Measurements from ENCODE around the gene TMEM92.
A peak's percentile ranks its signal among the peaks of the same experiment; 100 is the strongest.
"Not testable (repeated sequence)": the region's sequence is repeated elsewhere in the genome, so short reads cannot be mapped to it uniquely, and the experiment has no call there.

The TMEM92 gene

DNA sequence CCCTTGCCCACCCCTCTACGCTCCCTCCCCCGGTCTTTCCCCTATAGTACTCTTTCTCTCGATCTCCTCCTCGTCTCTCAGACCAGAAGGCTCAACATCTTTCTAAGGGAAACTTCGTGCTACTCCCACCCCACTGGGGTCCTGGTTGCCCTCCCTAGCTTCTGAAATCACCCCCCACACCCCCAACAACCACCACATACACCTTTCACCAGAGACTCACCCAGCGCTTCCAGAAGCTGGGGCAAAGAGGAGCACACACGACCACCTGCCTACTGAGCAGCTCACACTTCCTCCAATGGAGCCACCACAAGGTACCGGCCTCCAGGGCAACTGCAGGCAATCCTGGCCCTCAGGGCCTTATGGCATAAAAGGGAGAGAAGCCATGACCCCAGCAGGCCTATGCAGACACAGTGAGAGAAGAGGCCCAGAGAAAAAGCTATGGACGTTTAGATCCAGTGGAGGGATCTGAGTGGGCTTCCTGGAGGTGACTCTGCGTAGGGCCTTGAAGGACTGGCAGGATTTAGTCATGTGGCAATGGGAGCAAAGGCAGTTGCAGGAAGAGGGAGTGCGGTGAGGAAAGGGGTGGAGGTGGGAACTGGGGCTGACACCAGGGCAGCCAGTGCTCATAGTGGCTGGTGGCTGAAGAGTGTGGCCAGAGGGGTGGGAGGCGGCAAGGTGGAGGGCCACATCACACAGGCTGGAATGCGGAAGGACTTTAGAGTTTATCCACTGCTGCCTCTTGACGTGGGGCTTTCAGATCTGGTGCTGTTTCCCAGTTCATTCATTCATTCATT, 12.1 kb upstream of the TMEM92 start:
- DNase-seq (ENCODE audit: low spot score) (no peak), FAIRE-seq (no peak)

DNA sequence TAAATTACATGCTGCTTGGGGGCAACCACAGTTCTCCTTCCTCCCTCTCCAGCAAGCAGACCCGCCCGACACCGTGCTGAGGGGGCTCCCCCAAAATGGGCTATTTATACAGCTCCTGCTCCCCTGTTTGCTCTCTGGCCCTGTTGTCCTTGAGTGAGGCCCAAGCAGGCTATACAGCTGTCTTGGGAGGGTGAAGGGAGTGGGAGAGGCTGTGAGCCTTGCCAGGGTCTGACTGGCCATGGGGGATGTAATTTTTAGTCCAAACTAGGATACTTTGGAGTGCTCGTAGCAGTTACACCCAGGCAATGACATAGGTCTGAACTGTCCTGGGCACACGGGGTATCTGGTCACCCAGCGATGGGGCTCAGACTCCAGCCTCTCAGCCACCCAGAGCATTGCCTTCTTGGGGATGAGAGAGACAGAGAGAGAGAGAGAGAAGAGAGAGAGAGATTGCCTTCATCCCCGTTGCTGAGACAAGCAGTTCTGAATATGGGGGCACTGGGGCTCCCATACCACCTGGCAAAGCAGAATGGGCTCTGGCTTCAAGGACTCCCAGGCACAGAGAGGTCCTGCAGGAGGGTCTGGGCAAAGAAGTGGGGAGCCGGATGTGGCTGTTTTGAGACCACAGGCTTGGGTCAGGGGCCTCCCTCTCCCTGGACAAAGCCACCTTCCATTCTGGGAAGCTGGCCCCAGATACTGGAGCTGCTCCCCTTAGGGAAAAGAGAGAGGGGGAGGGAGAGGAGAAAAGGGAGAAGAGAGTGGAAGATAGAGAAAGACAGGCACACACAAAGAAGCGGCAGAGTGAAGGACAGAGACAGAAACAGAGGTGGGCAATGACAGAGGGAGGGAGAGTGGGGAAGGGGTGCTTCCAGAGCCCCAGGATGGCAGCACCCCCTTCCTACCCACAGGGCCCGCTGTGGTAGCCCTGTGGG, 10.7 kb upstream of the TMEM92 start:
- no peak for FAIRE-seq
- peak; percentile 4 for DNase-seq (ENCODE audit: low spot score)

DNA sequence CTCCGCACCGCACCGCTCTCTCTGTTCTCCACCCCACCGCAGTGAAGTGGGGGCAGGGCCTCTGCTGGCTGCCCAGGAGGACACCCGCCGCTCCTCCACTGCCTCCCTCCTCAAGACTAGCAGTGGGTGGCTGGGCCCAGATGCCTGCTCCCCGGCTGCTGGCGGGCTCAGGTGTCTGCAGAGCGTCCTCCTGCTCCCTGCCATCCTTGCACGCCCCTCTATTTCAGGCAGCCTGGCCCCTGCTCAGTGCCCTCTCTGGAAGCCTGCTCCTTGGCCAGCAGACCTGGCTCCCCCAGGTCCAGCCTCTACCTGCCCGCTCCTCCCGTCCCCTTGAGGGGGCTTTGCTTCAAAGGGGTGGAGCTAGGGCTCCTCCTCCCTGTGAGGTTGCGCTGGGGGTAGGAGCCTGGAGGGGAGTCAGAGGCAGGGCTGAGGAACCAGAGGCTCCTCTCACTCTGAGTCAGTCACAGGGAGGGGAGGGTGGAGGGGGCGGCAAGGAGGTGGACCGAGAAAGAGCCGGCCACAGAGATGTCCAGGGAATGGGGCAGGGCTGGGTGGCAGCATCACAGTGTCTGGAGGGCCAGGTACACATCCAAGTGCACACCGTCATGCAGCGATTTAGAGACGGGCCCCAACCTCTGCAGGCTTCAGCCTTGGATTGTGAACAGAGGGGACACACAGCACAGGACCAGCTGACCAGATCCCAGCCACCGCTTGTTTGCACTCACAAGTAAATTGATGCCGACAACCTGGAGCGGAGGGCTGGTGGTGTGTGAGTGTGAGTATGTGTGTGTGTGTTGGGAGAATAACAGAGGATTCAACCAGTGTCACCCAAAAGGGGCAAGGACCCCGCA, 9.8 kb upstream of the TMEM92 start:
- FAIRE-seq (no peak), DNase-seq (ENCODE audit: low spot score) (peak; percentile 32)

DNA sequence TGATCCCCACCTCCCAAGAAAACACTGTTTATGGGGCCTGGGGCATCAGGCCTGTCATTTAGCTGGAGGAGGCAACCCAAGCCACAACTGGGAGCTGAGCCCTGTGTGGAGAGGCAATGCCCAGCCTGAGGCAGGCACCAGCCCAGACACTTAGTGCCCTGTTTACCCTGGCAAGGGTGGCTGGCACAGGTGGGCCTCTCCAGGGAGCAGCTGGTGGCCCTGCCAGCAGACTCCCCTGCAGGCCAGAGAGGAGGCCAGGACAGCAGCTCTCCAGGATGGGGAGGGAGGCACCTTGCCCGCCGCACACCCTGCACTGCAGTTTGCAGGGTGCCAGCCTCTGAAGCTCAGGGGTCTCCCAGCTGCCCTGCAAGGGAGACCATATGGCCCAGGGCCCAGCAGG, 9.1 kb upstream of the TMEM92 start:
- FAIRE-seq (peak; percentile 13), DNase-seq (ENCODE audit: low spot score) (no peak)

DNA sequence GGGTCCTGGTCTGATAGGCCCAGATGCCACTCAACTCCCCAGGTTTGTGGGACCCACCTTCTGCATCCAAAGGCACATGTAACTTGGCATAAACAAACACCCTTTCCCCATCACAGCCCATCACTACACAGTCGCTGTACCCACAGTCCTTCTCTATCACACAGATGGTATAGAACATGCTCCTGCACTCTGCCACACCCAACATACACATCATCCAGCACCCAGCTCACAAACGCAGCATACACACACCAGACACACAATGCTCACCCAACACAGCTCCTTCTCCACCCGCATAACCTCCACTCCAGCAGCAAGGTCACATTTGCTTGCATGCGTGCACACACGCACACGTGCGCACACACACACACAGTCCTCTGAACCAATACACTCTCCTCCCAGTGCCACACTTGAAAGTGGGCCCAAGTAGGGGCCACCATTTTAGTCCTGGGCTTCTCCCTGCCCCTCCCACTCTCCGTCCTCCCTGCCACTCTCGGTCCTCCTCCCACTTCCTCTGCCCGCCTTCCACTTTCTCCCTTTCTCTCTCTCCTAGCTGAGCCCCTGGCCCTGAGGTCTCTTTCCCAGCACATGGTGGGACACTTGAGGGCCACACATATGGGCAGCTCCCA, 8.5 kb upstream of the TMEM92 start:
- DNase-seq (ENCODE audit: low spot score) (no peak), FAIRE-seq (peak; percentile 79)

DNA sequence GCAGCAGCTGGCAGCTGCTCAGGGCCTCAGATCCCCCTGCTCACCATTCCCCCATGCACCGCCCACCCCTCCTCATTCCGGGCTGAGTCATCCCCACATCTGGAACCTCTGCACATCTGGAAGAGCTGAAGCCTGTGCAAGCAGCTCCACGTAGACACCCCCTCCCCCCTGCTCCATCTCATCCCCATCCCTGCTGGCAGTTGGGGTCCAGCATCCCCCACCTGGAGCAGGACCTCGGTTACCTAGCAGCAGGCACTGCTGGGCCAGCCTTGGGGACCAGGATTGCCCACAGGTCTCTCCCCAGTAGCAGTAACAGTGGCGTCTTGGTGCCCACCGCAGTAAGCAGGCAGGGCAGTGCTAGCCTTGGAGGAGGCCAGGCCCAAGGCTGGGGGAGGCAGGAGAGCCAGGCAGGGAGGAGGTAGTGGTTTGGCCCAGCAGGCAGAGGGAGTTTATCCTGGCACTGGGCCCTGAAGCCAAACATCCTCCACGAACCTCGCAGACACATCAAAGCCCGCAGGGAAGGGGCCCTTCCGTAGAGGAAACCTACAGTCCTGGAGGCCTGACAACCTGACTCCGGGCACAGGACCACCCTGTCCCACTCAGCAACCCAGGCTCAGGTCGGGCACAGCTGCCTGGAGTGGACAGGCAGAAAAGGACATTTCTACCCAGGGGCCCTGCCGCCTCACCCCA, 7.7 kb upstream of the TMEM92 start:
- FAIRE-seq (no peak), DNase-seq (ENCODE audit: low spot score) (peak; percentile 89)

DNA sequence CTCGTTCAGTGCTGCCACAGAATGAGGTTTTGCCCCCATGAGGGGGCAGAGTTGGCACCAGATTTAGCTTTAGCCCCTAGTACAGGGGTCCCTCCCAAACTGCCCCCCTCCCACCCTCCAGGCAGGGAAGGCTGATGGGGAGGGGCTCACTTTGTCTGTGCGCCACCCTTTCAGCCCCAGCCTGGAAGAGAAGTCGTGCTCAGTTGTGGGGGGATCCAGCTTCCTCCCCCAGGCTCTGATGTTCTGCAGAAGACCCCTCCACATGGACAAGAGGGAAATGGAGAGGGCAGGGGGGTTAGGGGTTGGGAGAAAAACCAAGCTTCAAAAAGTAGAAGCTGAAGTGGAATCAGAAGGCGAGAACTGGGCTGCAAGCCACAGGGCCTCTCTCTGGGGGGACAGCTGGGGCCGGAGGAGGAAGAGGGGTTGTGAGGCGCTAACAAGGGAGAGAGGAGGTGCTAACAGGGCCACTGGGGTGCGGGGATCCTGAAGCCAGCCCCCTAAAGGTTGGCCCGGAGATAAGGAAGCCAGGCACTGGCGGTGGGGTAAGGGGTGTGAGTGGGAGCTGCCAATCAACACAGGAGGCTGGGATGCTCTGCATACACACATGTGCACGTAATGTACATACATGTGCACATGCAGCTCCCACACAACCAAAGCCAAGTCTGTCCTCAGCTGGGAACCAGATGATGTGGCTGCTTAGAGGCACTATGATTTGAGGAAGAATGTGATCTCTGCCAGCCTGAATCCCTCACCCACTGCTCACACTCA, 7.0 kb upstream of the TMEM92 start:
- no peak for FAIRE-seq
- DNase-seq (ENCODE audit: low spot score) = no peak

DNA sequence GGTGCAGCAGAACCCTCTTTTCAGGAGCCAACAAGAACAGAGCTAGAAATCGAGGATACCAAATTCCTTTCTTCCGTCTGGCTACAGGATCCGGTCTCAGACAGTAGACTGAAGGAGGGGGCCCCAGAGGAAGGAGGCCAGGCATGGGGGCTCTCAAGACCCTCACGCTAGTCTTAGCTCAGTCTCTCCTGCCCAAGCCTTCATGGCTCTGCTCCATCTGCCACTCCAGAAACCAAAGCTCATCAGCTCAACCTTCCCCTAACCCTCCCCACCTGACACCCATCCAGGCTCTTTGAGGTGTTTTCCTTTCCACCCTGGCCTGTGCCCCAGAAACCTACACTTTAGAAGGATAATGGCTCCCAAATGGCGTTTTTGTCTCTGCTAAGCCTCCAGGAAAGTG, 6.2 kb upstream of the TMEM92 start:
- FAIRE-seq = no peak
- DNase-seq (ENCODE audit: low spot score) = no peak

DNA sequence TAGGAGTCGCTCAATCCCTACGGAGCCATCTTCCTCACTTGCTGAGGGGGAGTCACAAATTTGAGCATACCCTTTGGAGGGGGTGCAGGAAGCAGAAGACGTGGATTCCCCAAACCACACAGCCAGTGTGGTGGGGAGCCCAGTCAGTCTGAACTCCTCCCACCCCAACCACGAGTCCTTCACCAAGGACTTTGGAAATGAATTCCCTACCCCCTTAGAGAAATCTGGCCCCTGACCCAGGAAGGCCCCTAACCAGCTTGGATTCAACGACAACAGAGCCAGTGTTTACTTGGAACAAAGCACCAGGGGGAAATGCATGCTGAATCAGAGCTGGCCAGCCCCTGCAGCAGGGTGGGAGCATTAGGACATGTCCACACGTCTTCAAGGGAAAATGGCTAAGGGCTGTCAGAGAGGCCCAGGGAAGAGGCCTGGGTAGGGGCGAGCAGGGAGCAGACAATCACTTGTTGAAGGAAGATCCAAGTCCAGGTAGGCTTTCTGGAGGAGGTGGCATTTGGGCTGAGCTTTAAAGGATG, 5.5 kb upstream of the TMEM92 start:
- FAIRE-seq (no peak), DNase-seq (ENCODE audit: low spot score) (no peak)

DNA sequence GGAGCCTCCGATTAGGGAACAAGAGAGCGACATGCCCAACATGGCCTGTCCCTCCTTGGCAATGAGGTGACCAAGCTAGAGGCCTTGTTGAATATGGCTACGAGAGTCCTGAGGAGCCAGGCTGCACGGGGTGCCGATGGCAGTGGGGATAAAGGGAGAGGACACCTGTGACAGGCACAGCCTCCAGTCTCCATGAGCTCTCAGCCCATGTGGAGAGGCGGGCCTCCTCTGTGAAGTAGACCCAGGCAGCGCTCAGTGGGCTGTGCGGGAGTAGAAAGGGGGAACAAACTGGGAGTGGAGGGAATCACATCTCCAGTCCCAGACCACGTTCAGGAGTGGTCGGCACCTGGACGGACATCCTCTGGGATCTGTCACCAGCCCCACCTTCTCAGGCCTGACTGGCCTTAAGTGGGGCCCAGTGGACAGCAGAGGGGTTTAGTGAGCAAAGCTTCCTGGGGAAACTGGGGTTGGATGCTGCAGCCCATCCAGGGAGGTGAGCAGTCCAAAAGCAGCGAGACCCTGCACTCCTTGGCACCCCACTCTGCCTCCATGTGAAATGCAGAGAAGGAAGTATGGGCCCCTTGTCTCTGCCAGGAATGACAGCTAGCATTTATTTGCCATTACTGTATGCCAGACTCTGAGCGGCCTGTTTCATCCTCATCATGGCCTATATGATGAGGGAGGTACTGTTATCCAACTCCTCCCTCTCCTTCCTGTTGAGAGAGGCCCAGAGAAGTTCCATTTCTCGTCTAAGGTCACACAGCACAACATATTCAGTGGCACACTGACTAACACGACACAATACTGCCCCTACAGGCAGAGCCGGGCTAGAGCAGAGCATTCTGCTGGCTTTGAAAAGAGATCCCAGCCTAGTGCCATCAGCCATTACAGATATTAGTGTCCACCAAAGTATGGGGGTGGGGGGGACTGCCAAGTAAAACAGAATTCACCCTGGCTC, 4.5 kb upstream of the TMEM92 start:
- FAIRE-seq (peak; percentile 92), DNase-seq (ENCODE audit: low spot score) (peak; percentile 67)

DNA sequence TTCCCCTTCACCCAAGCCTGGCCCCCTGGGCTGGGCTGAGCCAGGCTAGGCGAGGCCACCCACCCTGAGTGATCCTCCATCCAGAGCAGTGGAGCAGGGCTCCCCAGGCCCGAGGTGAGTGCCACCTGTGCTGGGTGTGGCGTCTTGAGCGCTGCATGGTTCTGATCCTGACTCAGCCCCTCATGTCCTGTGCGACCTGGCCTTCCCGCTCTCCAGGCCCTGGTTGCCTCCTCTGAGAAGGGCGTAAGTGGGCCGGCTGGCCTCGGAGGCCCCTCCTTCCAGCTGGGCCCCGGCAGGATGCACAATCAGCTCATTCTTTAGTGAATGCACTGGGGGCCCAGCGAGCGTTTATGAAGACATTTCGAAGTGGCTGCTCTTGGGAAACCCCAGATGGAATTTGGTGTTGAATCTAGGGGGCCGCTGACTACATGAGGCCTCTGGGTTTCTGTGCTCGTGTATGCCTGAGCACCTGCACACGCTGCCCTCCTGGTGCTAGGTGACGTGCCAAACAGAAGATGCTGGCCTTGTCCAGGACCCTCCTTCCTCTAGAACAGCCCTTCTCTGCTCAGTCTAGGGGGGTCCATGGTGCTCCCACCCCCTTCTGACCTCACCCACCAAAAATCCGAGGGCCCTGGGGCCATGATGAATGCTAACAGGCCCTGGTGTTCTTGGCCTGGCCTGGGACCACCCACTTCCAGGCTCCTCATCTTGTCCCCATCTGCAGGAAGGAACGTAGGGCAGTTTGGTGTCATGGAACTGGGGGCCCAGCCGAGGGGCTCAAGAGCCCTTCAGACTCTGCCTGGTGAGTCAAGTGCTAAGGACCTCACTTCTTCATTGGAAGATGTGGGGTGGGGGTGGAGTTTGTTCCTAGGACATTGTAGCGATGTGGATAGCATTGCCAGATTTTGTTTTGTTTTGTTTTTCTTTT, 3.6 kb upstream of the TMEM92 start:
- FAIRE-seq (no peak), DNase-seq (ENCODE audit: low spot score) (no peak)

DNA sequence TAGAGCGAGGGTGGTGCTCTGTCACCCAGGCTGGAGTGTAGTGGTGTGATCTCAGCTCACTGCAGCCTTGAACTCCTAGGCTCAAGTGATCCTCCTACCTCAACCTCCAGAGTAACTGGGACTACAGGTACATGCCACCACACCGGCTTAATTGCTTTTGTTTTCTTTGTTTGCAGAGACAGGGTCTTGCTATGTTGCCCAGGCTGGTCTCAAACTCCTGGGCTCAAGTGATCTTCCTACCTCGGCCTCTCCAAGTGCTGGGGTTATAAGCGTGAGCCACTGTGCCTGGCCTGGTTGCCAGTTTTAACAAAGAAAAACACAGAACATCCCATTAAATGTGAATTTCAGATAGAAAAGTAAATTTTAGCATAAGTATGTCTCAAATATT, 2.9 kb upstream of the TMEM92 start:
- not testable (repeated sequence) for FAIRE-seq; DNase-seq (ENCODE audit: low spot score)

DNA sequence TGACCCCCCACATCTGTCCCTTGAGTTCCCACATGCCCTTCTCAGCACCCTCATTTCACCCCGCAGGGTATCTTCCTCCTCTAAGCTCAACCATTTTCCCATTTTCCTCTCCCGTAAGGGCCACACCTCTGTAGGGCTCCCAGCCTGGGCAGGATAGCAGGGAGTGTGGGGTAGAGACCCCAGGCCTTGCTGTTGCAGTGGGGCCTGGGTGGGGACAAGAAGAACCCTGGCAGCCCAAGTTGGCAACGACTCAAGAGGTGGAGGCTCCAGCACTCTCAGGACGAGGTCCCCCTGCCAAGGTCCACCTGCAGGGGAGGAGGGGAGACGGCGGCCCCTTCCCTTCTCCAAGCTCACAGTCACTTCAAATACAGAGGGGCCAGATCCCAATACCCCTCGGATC, 2.0 kb upstream of the TMEM92 start:
- no peak for FAIRE-seq
- no peak for DNase-seq (ENCODE audit: low spot score)

DNA sequence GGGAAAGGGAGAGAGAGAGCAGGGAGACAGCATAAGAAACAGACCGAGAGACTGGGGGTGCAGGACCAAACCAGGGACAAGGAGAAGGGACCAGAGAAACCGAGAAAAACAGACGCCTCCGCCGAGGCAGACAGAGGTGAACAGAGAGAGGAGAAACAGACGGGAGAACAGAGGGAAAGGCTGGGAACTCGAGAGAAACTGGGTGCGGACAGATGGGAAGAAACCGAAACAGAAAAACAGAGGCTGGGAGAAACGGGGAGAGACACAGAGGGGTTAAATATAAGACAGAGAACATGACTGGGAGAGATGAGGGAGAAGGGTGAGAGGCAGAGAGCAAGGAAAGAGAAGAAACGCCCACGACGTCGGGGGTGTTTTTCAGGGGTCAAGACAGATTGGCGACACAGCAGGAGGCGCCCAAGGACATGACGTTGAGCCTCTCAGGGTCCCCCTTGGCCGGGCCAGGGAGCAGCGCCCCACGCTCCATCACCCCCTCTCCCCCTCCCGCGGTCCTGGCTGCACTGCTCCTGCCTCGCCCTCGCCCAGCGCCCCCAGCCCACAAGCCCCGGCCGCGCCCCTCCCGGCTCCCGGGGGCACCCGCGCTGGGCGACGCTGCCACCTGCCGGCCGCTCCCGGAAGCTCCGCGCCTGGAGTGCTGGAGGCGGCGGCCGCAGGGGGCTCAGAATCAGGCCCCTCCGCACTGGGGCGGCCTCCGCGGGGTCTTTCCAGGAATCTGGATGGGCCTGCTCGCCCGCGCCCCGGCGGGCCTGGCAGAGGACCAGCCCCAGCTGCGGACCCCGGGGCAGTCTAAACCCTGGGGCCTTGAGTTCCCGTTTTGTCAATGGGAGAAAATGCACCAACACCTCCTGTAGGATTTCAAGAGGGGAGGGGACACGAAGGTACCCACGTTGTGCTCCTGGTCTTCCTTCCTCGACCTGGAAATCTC, 1.3 kb upstream of the TMEM92 start:
- FAIRE-seq = no peak
- DNase-seq (ENCODE audit: low spot score) = peak; percentile 85

DNA sequence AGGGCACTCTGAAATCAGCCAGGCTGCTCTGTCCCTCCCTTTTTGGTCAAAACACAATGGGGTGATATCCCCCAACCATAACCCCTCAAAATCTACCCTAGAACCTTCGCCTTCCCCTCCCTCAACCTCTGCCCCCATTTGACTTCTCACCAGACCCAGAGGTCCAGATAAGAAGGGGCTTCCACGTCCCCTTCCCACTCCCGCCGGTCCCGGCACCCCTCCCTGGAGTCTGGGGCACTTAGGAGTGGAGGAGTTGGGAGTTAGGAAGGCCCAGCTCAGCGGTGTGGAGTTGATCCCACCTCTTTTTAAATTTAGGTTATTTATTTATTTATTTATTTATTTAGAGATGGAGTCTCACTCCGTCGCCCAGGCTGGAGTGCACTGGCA, 619 bp upstream of the TMEM92 start:
- FAIRE-seq (no peak), DNase-seq (ENCODE audit: low spot score) (no peak)

DNA sequence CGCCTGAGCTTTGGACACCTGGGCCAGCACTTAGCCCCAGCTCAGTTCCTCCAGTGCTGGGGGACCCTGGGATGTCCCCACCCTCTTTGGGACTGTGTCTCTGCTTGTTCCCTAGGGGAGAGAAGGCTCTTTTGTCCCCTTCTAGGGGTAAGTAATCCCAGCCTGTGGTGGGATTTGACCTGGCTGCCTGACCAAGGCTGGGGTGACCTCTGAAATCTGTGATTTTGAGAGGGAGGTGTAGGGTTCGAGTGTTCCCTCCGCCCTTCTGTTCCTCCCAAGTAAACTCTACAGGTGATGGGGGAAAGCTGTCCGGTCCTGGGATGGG, 593 bp downstream of the TMEM92 start:
- DNase-seq (ENCODE audit: low spot score) (no peak), FAIRE-seq (no peak)

Data from urothelium cell line (cell line).